ENCODE data around the gene HSPB9.

HSPB9 gene

DNA sequence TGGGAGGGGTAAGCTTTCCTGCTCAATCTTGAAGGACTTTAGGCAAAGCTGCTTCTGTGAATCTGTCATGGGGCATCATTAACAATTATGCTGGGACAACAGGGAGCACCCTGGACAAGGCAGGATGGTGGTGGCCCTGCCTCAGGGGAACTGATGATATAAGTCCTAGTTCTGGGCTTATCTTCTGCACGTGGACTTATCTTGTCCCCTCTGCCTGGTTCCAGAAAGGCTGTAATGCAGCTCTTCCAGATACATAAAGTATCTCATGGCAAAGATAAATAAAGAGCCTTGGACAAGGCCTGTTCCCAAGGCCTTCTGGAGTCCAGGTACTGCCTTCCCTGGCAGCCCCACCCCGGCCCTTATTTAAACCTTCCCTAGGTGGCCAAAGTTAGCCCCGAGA, 18.3 kb upstream of the HSPB9 start:
- Histone ChIP-seq H3K9me2 (replicated peaks; ENCODE audit: insufficient read depth, low read length) (no peaks in the 10 kb centered on the region), H3K4me3 (ENCODE audit: insufficient read depth, low read length, poor library complexity, severe bottlenecking) (no peak overlapping the region), H3K9me3 (ENCODE audit: insufficient read depth, low read length) (no peaks in the 10 kb centered on the region), H3F3A (ENCODE audit: insufficient read depth) (no peaks in the 10 kb centered on the region), H2AFZ (ENCODE audit: low read depth, low read length, severe bottlenecking) (no peak overlapping the region), H3K27me3 (ENCODE audit: low read length) (no peaks in the 10 kb centered on the region), H3K36me3 (ENCODE audit: low read length) (no peaks in the 10 kb centered on the region), H3K4me2 (ENCODE audit: low read depth, low read length, poor library complexity, severe bottlenecking) (no peak overlapping the region), H4K20me1 (ENCODE audit: low read depth, low read length) (no peaks in the 10 kb centered on the region), H3K79me2 (ENCODE audit: insufficient read depth, low read length) (no peaks in the 10 kb centered on the region), H3K27ac (ENCODE audit: low read depth, low read length) (no peak overlapping the region), H3K9ac (ENCODE audit: low read length) (no peak overlapping the region)
- TF ChIP-seq EZH2phosphoT487 (conservative IDR thresholded peaks at IDR 0.05; ENCODE audit: low read length): no peak
- TF ChIP-seq, protein P1, sequence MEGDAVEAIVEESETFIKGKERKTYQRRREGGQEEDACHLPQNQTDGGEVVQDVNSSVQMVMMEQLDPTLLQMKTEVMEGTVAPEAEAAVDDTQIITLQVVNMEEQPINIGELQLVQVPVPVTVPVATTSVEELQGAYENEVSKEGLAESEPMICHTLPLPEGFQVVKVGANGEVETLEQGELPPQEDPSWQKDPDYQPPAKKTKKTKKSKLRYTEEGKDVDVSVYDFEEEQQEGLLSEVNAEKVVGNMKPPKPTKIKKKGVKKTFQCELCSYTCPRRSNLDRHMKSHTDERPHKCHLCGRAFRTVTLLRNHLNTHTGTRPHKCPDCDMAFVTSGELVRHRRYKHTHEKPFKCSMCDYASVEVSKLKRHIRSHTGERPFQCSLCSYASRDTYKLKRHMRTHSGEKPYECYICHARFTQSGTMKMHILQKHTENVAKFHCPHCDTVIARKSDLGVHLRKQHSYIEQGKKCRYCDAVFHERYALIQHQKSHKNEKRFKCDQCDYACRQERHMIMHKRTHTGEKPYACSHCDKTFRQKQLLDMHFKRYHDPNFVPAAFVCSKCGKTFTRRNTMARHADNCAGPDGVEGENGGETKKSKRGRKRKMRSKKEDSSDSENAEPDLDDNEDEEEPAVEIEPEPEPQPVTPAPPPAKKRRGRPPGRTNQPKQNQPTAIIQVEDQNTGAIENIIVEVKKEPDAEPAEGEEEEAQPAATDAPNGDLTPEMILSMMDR (IDR thresholded peaks at IDR 0.05; ENCODE audit: insufficient read depth, low read length, poor library complexity, severe bottlenecking): no peak

DNA sequence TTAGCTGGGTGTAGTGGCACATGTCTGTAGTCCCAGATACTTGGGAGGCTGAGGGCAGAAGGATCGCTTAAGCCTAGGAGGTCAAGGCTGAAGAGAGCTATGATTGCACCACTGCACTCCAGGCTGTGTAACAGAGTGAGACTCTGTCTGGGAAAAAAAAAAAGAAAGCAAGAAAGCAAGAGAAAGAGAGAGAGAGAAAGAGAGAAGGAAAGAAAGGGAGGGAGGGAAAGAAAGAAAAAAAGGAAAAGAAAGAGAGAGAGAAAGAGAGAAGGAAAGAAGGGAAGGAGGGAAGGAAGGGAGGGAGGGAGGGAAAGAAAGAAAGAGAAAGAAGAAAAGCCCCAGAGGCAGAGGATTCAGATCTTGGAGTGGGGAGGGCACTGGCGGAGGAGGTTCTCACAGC, 16.6 kb upstream of the HSPB9 start:
- Histone ChIP-seq H3K9me3 (ENCODE audit: insufficient read depth, low read length) (no peaks in the 10 kb centered on the region), H3K27ac (ENCODE audit: low read depth, low read length) (no peak overlapping the region), H3F3A (ENCODE audit: insufficient read depth) (no peaks in the 10 kb centered on the region), H3K4me2 (ENCODE audit: low read depth, low read length, poor library complexity, severe bottlenecking) (no peak overlapping the region), H3K27me3 (ENCODE audit: low read length) (no peaks in the 10 kb centered on the region), H3K36me3 (ENCODE audit: low read length) (no peaks in the 10 kb centered on the region), H3K9me2 (replicated peaks; ENCODE audit: insufficient read depth, low read length) (no peaks in the 10 kb centered on the region), H4K20me1 (ENCODE audit: low read depth, low read length) (no peaks in the 10 kb centered on the region), H3K79me2 (ENCODE audit: insufficient read depth, low read length) (no peaks in the 10 kb centered on the region), H2AFZ (ENCODE audit: low read depth, low read length, severe bottlenecking) (no peak overlapping the region), H3K4me3 (ENCODE audit: insufficient read depth, low read length, poor library complexity, severe bottlenecking) (no peak overlapping the region), H3K9ac (ENCODE audit: low read length) (no peak overlapping the region)
- TF ChIP-seq EZH2phosphoT487 (conservative IDR thresholded peaks at IDR 0.05; ENCODE audit: low read length): no peak
- TF ChIP-seq, protein P1 (IDR thresholded peaks at IDR 0.05; ENCODE audit: insufficient read depth, low read length, poor library complexity, severe bottlenecking): no peak

DNA sequence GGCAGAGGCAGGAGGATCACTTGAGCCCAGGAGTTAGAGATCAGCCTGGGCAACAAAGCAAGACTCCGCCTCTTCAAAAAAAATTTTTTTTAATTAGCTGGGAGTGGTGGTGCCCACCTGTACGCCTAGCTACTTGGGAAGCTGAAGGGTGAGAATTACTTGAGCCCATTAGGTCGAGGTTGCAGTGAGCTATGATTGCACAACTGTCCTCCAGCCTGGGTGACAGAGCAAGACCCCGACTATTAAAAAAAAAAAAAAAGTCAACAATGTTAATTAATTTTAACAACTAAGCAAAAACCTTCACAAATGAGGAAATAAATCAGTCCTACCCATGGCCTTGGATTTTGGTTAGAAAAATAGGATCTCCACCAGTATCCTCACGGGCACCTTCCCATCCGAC, 15.5 kb upstream of the HSPB9 start:
- H3K27ac ChIP-seq (ENCODE audit: low read depth, low read length): no peak overlapping the region
- no peaks in the 10 kb centered on the region for H3F3A ChIP-seq (ENCODE audit: insufficient read depth)
- H3K79me2 ChIP-seq (ENCODE audit: insufficient read depth, low read length): no peaks in the 10 kb centered on the region
- no peaks in the 10 kb centered on the region for H3K9me3 ChIP-seq (ENCODE audit: insufficient read depth, low read length)
- H3K9me2 ChIP-seq (replicated peaks; ENCODE audit: insufficient read depth, low read length): no peaks in the 10 kb centered on the region
- no peak overlapping the region for H3K9ac ChIP-seq (ENCODE audit: low read length)
- H4K20me1 ChIP-seq (ENCODE audit: low read depth, low read length): no peaks in the 10 kb centered on the region
- no peak overlapping the region for H3K4me3 ChIP-seq (ENCODE audit: insufficient read depth, low read length, poor library complexity, severe bottlenecking)
- H3K36me3 ChIP-seq (ENCODE audit: low read length): no peaks in the 10 kb centered on the region
- no peak overlapping the region for H2AFZ ChIP-seq (ENCODE audit: low read depth, low read length, severe bottlenecking)
- H3K4me2 ChIP-seq (ENCODE audit: low read depth, low read length, poor library complexity, severe bottlenecking): peak overlapping the region; percentile 39
- TF ChIP-seq, protein P1 (IDR thresholded peaks at IDR 0.05; ENCODE audit: insufficient read depth, low read length, poor library complexity, severe bottlenecking): no peak
- no peak for TF ChIP-seq EZH2phosphoT487 (conservative IDR thresholded peaks at IDR 0.05; ENCODE audit: low read length)
- no peaks in the 10 kb centered on the region for H3K27me3 ChIP-seq (ENCODE audit: low read length)

Measured in SU-DHL-6 (cell line).